ENCODE measurements around the gene ANKS1B.

Gene ANKS1B

GRCh38 chr12:99439399-99439798, 545.3 kb downstream of the ANKS1B start:
- DNase-seq (ENCODE audit: low read depth), result no peak
- TF ChIP-seq, protein P1, sequence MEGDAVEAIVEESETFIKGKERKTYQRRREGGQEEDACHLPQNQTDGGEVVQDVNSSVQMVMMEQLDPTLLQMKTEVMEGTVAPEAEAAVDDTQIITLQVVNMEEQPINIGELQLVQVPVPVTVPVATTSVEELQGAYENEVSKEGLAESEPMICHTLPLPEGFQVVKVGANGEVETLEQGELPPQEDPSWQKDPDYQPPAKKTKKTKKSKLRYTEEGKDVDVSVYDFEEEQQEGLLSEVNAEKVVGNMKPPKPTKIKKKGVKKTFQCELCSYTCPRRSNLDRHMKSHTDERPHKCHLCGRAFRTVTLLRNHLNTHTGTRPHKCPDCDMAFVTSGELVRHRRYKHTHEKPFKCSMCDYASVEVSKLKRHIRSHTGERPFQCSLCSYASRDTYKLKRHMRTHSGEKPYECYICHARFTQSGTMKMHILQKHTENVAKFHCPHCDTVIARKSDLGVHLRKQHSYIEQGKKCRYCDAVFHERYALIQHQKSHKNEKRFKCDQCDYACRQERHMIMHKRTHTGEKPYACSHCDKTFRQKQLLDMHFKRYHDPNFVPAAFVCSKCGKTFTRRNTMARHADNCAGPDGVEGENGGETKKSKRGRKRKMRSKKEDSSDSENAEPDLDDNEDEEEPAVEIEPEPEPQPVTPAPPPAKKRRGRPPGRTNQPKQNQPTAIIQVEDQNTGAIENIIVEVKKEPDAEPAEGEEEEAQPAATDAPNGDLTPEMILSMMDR (IDR thresholded peaks at IDR 0.05; ENCODE audit: control insufficient read depth, insufficient read depth, low read depth, low read length, missing control alignments), result no peak
- no peak overlapping the region for H3K4me3 ChIP-seq (ENCODE audit: control insufficient read depth, low read depth, low read length)

GRCh38 chr12:99436584-99436983, 548.2 kb downstream of the ANKS1B start:
- TF ChIP-seq, protein P1 (IDR thresholded peaks at IDR 0.05; ENCODE audit: control insufficient read depth, insufficient read depth, low read depth, low read length, missing control alignments), result no peak
- H3K4me3 ChIP-seq (ENCODE audit: control insufficient read depth, low read depth, low read length), result no peak overlapping the region
- no peak for DNase-seq (ENCODE audit: low read depth)

DNA sequence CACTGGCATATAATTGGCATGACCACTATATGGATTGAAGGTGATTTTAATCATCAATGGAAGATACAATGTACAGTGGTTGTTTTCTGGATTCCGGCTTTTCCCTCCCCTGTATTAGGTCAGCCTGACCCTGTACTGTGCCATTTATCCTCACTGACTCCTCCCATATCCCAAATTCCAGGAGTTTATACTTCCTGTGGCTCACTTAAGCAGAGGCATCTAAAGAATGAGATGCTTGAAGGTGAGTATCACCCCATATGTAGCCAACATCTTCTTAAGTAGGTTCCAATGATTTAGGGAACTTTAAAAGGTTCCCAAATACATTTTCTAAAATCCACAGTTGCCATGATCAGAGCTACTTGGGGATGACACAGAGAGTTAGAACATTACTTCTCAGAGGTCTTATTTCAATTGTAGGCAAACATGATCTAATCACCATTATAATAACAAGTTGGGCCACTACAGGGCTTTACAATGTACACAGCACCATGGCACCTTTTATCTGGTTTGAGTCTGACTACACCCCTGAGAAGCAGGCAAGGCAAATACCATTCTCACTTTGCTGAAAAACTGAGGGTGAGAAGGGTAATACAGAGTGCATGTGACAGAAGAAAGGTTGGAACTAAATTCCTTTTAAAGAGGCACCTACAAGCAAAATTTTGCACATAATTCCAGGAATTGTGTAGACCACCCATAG, 549.5 kb downstream of the ANKS1B start:
- DNase-seq (ENCODE audit: low read depth), result no peak
- TF ChIP-seq, protein P1 (IDR thresholded peaks at IDR 0.05; ENCODE audit: control insufficient read depth, insufficient read depth, low read depth, low read length, missing control alignments), result no peak
- H3K4me3 ChIP-seq (ENCODE audit: control insufficient read depth, low read depth, low read length), result no peak overlapping the region

GRCh38 chr12:99433155-99433554, 551.6 kb downstream of the ANKS1B start:
- H3K4me3 ChIP-seq (ENCODE audit: control insufficient read depth, low read depth, low read length), result no peak overlapping the region
- TF ChIP-seq, protein P1 (IDR thresholded peaks at IDR 0.05; ENCODE audit: control insufficient read depth, insufficient read depth, low read depth, low read length, missing control alignments), result no peak
- no peak for DNase-seq (ENCODE audit: low read depth)

DNA sequence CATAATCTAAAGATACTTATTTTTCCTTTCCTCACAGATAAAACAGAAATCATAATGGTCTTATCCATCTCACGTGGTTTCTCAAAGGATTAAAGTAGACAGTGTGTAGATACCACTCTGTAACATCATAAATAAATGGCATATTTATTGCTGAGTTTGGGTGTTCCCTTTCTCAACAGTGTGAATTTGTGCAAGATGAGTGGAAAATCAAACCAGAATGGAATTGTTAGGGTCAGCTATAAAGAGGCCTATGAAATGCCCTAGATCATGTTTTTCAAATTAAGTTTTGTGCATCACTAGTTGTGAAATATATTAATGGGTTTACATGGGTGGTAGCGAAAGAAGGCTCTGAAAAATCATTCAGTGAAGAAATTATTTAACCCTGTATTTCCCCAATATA, 553.5 kb downstream of the ANKS1B start:
- no peak for DNase-seq (ENCODE audit: low read depth)
- TF ChIP-seq, protein P1 (IDR thresholded peaks at IDR 0.05; ENCODE audit: control insufficient read depth, insufficient read depth, low read depth, low read length, missing control alignments), result no peak
- H3K4me3 ChIP-seq (ENCODE audit: control insufficient read depth, low read depth, low read length), result no peak overlapping the region

- no peak overlapping the region for H3K4me3 ChIP-seq (ENCODE audit: control insufficient read depth, low read depth, low read length)
- TF ChIP-seq, protein P1 (IDR thresholded peaks at IDR 0.05; ENCODE audit: control insufficient read depth, insufficient read depth, low read depth, low read length, missing control alignments), result no peak
- no peak for DNase-seq (ENCODE audit: low read depth)
These were observed 557.6 kb downstream of the ANKS1B start for GRCh38 chr12:99427104-99427503.

Measured in AG09309 (cell line).